HCT116 (cell line): ENCODE measurements around the gene SEC61A2. TPM values are rescaled to one million over a fixed set of nuclear protein-coding genes. Genes with fewer than 3 reads are reported as not detected.

Experiments used
- ATAC-seq: fragments of 200-7000 bp; cut with Tn5 transposase; 2 replicates; pipeline ENCODE4 v1.9.1; 2020; ENCODE audit warnings: mild to moderate bottlenecking, moderate library complexity
- BruUV-seq: library from RNA; stranded (reverse); fragments of 400-500 nt; replicated peaks from 2 replicates; lab custom pipeline; 2021; lab: Mats Ljungman, UMichigan
- CTCF ChIA-PET: fragments of 300-600 bp; sonication (Branson Sonifier 250); formaldehyde crosslinking; loops from one replicate; lab custom pipeline; 2021; ENCODE audit warnings: antibody characterized with exemption; lab: Charles Lee
- POLR2A ChIA-PET: fragments of 300-600, 350-600 bp; sonication (Branson Sonifier 250); formaldehyde crosslinking; loops from one replicate; lab custom pipeline; 2021; ENCODE audit warnings: antibody characterized with exemption; lab: Charles Lee
- RAD21 ChIA-PET, 2 experiments: fragments of 300-600 bp; sonication (Branson Sonifier 250); formaldehyde crosslinking; loops; one replicate each; lab custom pipeline; 2023; ENCODE audit warnings: low total read pairs in 2 of 2; ENCODE audit not compliant: uncharacterized antibody in 2 of 2, unreplicated experiment in 2 of 2, low non-redundant PET in 1 of 2; lab: Charles Lee
- DNase-seq: peaks from one replicate; pipeline ENCODE4 v3.0.0-alpha.2; 2010; ENCODE audit warnings: low read depth, low spot score
- H2AFZ ChIP-seq: fragments of 200-600 bp; shearing (Covaris generic), sonication (generic); 2 replicates; pipeline ENCODE4 v1.6.1; 2017; ENCODE audit warnings: low read depth, mixed run types, mixed read lengths, antibody characterized with exemption, low read length; ENCODE audit not compliant: poor library complexity, severe bottlenecking
- H3K27ac ChIP-seq: 2 replicates; pipeline ENCODE4 v1.5.1; 2012; ENCODE audit warnings: low read depth, low read length
- H3K27me3 ChIP-seq: fragments of 200-600 bp; sonication (generic); 2 replicates; pipeline ENCODE4 v1.6.1; 2016; ENCODE audit warnings: mixed run types, low read length, mixed read lengths; ENCODE audit not compliant: insufficient read depth
- H3K36me3 ChIP-seq, 2 experiments: fragments of 200-500 bp in 1 of 2; fragments of 200-600 bp in 1 of 2; sonication (Bioruptor generic) in 1 of 2; sonication (generic) in 1 of 2; 2 replicates each; pipeline versions ENCODE4 v1.5.1 to v1.6.1; 2014 to 2016; ENCODE audit warnings: low read length in 2 of 2, inconsistent platforms in 1 of 2, mixed read lengths in 1 of 2, mixed run types in 1 of 2; ENCODE audit not compliant: insufficient read depth in 2 of 2, control insufficient read depth in 1 of 2
- H3K4me1 ChIP-seq, 2 experiments: fragments of 200-600 bp in 1 of 2; sonication (generic) in 1 of 2; 2 replicates each; pipeline versions ENCODE4 v1.5.1 to v1.6.1; 2012 to 2017; ENCODE audit warnings: low read length in 2 of 2, inconsistent platforms in 1 of 2, mild to moderate bottlenecking in 1 of 2, mixed read lengths in 1 of 2, mixed run types in 1 of 2, moderate library complexity in 1 of 2; ENCODE audit not compliant: insufficient read depth in 2 of 2, control insufficient read depth in 1 of 2
- H3K4me2 ChIP-seq: fragments of 200-600 bp; sonication (generic); 2 replicates; pipeline ENCODE4 v1.6.1; 2017; ENCODE audit warnings: mixed run types, low read length, mixed read lengths
- H3K4me3 ChIP-seq, 2 experiments: fragments of 200-600 bp in 1 of 2; sonication (generic) in 1 of 2; replicated peaks in 1 of 2; 2 replicates each; pipeline ENCODE4 v1.5.1; 2011 to 2016; ENCODE audit warnings: low read length in 2 of 2, control low read depth in 1 of 2, low read depth in 1 of 2, mild to moderate bottlenecking in 1 of 2, mixed read lengths in 1 of 2, mixed run types in 1 of 2
- H3K79me2 ChIP-seq: fragments of 200-600 bp; sonication (generic); 2 replicates; pipeline ENCODE4 v1.6.1; 2017; ENCODE audit warnings: mild to moderate bottlenecking, mixed run types, low read length, moderate library complexity, mixed read lengths; ENCODE audit not compliant: insufficient read depth
- H3K9ac ChIP-seq: fragments of 200-600 bp; sonication (generic); 2 replicates; pipeline ENCODE4 v1.6.1; 2016; ENCODE audit warnings: low read length, mixed read lengths
- H3K9me2 ChIP-seq: fragments of 200-600 bp; sonication (generic), shearing (Covaris generic); 2 replicates; pipeline ENCODE4 v1.6.1; 2017; ENCODE audit warnings: mixed run types, mild to moderate bottlenecking, moderate library complexity; ENCODE audit not compliant: insufficient read depth
- H3K9me3 ChIP-seq, 2 experiments: fragments of 200-500 bp in 1 of 2; fragments of 200-600 bp in 1 of 2; sonication (Bioruptor generic) in 1 of 2; sonication (generic) in 1 of 2; 2 replicates each; pipeline ENCODE4 v1.6.1; 2014 to 2017; ENCODE audit warnings: low read length in 2 of 2, mixed read lengths in 2 of 2, inconsistent platforms in 1 of 2, low read depth in 1 of 2, mild to moderate bottlenecking in 1 of 2, mixed run types in 1 of 2, moderate library complexity in 1 of 2; ENCODE audit not compliant: control insufficient read depth in 1 of 2, insufficient read depth in 1 of 2
- H4K20me1 ChIP-seq: fragments of 200-600 bp; sonication (generic), shearing (Covaris generic); 2 replicates; pipeline ENCODE4 v1.6.1; 2017; ENCODE audit warnings: mixed run types, mild to moderate bottlenecking, moderate library complexity; ENCODE audit not compliant: insufficient read depth
- CBX3 ChIP-seq: IDR thresholded peaks from 2 replicates; pipeline ENCODE4 v1.6.1; 2012; ENCODE audit warnings: low read depth
- CEBPB ChIP-seq: IDR thresholded peaks from 2 replicates; pipeline ENCODE4 v1.6.1; 2012; ENCODE audit warnings: low read depth
- ELF1 ChIP-seq: IDR thresholded peaks from 2 replicates; pipeline ENCODE4 v1.6.1; 2012; ENCODE audit warnings: low read depth, borderline replicate concordance
- EZH2 ChIP-seq: fragments of 200-600 bp; sonication (generic); IDR thresholded peaks from 2 replicates; pipeline ENCODE4 v1.6.1; 2017; ENCODE audit warnings: antibody characterized with exemption, mixed run types
- EZH2phosphoT487 ChIP-seq: fragments of 200-600 bp; IDR thresholded peaks from 2 replicates; pipeline ENCODE4 v1.6.1; 2018; ENCODE audit warnings: antibody characterized with exemption, borderline replicate concordance
- FOSL1 ChIP-seq: IDR thresholded peaks from 2 replicates; pipeline ENCODE4 v1.6.1; 2012; ENCODE audit warnings: low read depth
- JUND ChIP-seq: IDR thresholded peaks from 2 replicates; pipeline ENCODE4 v1.6.1; 2012
- MAX ChIP-seq: IDR thresholded peaks from 2 replicates; pipeline ENCODE4 v1.6.1; 2012
- POLR2A ChIP-seq: IDR thresholded peaks from 2 replicates; pipeline ENCODE4 v1.7.0; 2011; ENCODE audit warnings: borderline replicate concordance; ENCODE audit not compliant: insufficient read depth, insufficient read length; ENCODE audit errors: extremely low read depth
- RAD21 ChIP-seq: IDR thresholded peaks from 2 replicates; pipeline ENCODE4 v1.6.1; 2012; ENCODE audit warnings: low read depth, mild to moderate bottlenecking
- SIN3A ChIP-seq: IDR thresholded peaks from 2 replicates; pipeline ENCODE4 v1.6.1; 2012; ENCODE audit warnings: low read depth
- SP1 ChIP-seq: IDR thresholded peaks from 2 replicates; pipeline ENCODE4 v1.6.1; 2012; ENCODE audit warnings: low read depth
- SRF ChIP-seq: IDR thresholded peaks from 2 replicates; pipeline ENCODE4 v1.6.1; 2012; ENCODE audit warnings: low read depth
- TCF7L2 ChIP-seq: IDR thresholded peaks from 2 replicates; pipeline ENCODE4 v1.7.0; 2011; ENCODE audit warnings: borderline replicate concordance, inconsistent platforms; ENCODE audit not compliant: insufficient read depth, insufficient read length; ENCODE audit errors: extremely low read depth
- YY1 ChIP-seq: IDR thresholded peaks from 2 replicates; pipeline ENCODE4 v1.6.1; 2011; ENCODE audit warnings: low read length, low read depth, moderate library complexity, mild to moderate bottlenecking; ENCODE audit not compliant: insufficient replicate concordance; ENCODE audit errors: extremely low read depth
- ZBTB33 ChIP-seq: IDR thresholded peaks from 2 replicates; pipeline ENCODE4 v1.6.1; 2011; ENCODE audit warnings: mild to moderate bottlenecking, low read length, moderate library complexity; ENCODE audit not compliant: insufficient replicate concordance; ENCODE audit errors: extremely low read depth
- ZFX ChIP-seq: fragments of 450-650 bp; IDR thresholded peaks from 2 replicates; pipeline ENCODE4 v1.6.1; 2017
- intact Hi-C: fragments of 100-400 bp; cut with micrococcal nuclease; formaldehyde crosslinking; loops from 2 replicates; pipeline ENCODE4 v1.10.0; 2022
- total RNA-seq: library from RNA; stranded (reverse); gene quantifications from one replicate; pipeline ENCODE4 v1.2.1, GENCODE V29; 2021; ENCODE audit not compliant: unreplicated experiment
- TF ChIP-seq, protein P1 (sequence below): IDR thresholded peaks from 2 replicates; pipeline ENCODE4 v1.6.1; 2012; ENCODE audit warnings: low read depth
- TF ChIP-seq, protein P2 (sequence below), 3 experiments: fragments of 200-600 bp in 1 of 3; sonication (generic) in 1 of 3; IDR thresholded peaks in 2 of 3; conservative IDR thresholded peaks in 1 of 3; 2 replicates each; pipeline ENCODE4 v1.5.1; 2012 to 2017; ENCODE audit warnings: low read depth in 2 of 3, low read length in 2 of 3, antibody characterized with exemption in 1 of 3, borderline replicate concordance in 1 of 3, control low read depth in 1 of 3, mild to moderate bottlenecking in 1 of 3, mixed read lengths in 1 of 3, mixed run types in 1 of 3, moderate library complexity in 1 of 3; ENCODE audit not compliant: insufficient read depth in 1 of 3
- TF ChIP-seq, protein P3 (sequence below): IDR thresholded peaks from 2 replicates; pipeline ENCODE4 v1.6.1; 2012

Gene SEC61A2
- total RNA-seq, 1 experiment from 2014 or later = 10.0 TPM

- Histone ChIP-seq H2AFZ (no peak overlapping the region), H4K20me1 (no peaks in the 10 kb centered on the region), H3K9ac (no peak overlapping the region), H3K4me3 (no peak overlapping the region), H3K9me3 (no peaks in the 10 kb centered on the region), H3K36me3 (peaks cover 17 to 19% of the 10 kb centered on the region in 2 experiments), H3K27ac (no peak overlapping the region), H3K79me2 (no peaks in the 10 kb centered on the region), H3K4me2 (no peak overlapping the region), H3K9me2 (no peaks in the 10 kb centered on the region), H3K4me1 (no peaks in the 10 kb centered on the region), H3K27me3 (no peaks in the 10 kb centered on the region)
- intact Hi-C loops = no loop called here
- POLR2A ChIA-PET = no interaction called here
- TF ChIP-seq RAD21 (no peak), CBX3 (no peak), SRF (no peak), EZH2phosphoT487 (no peak), ZBTB33 (no peak), CEBPB (no peak), ZFX (no peak), MAX (no peak), YY1 (no peak), EZH2 (no peak), SIN3A (no peak), JUND (no peak), SP1 (no peak), FOSL1 (no peak), TCF7L2 (no peak), POLR2A (no peak), ELF1 (no peak)
- TF ChIP-seq, protein P1, sequence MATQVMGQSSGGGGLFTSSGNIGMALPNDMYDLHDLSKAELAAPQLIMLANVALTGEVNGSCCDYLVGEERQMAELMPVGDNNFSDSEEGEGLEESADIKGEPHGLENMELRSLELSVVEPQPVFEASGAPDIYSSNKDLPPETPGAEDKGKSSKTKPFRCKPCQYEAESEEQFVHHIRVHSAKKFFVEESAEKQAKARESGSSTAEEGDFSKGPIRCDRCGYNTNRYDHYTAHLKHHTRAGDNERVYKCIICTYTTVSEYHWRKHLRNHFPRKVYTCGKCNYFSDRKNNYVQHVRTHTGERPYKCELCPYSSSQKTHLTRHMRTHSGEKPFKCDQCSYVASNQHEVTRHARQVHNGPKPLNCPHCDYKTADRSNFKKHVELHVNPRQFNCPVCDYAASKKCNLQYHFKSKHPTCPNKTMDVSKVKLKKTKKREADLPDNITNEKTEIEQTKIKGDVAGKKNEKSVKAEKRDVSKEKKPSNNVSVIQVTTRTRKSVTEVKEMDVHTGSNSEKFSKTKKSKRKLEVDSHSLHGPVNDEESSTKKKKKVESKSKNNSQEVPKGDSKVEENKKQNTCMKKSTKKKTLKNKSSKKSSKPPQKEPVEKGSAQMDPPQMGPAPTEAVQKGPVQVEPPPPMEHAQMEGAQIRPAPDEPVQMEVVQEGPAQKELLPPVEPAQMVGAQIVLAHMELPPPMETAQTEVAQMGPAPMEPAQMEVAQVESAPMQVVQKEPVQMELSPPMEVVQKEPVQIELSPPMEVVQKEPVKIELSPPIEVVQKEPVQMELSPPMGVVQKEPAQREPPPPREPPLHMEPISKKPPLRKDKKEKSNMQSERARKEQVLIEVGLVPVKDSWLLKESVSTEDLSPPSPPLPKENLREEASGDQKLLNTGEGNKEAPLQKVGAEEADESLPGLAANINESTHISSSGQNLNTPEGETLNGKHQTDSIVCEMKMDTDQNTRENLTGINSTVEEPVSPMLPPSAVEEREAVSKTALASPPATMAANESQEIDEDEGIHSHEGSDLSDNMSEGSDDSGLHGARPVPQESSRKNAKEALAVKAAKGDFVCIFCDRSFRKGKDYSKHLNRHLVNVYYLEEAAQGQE = no peak
- TF ChIP-seq, protein P2, sequence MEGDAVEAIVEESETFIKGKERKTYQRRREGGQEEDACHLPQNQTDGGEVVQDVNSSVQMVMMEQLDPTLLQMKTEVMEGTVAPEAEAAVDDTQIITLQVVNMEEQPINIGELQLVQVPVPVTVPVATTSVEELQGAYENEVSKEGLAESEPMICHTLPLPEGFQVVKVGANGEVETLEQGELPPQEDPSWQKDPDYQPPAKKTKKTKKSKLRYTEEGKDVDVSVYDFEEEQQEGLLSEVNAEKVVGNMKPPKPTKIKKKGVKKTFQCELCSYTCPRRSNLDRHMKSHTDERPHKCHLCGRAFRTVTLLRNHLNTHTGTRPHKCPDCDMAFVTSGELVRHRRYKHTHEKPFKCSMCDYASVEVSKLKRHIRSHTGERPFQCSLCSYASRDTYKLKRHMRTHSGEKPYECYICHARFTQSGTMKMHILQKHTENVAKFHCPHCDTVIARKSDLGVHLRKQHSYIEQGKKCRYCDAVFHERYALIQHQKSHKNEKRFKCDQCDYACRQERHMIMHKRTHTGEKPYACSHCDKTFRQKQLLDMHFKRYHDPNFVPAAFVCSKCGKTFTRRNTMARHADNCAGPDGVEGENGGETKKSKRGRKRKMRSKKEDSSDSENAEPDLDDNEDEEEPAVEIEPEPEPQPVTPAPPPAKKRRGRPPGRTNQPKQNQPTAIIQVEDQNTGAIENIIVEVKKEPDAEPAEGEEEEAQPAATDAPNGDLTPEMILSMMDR (IDR thresholded peaks at IDR 0.05 in 2 of 3, conservative IDR thresholded peaks at IDR 0.05 in 1 of 3; ENCODE audit: borderline replicate concordance in 1 of 3, insufficient read depth in 1 of 3, low read depth in 2 of 3, low read length in 2 of 3) = no peak
- TF ChIP-seq, protein P3, sequence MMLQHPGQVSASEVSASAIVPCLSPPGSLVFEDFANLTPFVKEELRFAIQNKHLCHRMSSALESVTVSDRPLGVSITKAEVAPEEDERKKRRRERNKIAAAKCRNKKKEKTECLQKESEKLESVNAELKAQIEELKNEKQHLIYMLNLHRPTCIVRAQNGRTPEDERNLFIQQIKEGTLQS = no peak
- RAD21 ChIA-PET = no interaction called here
- no TSS peak for BruUV-seq
- CTCF ChIA-PET = no interaction called here
- DNase-seq = no peak
- ATAC-seq = no peak
These were observed 35.6 kb downstream of the SEC61A2 start for GRCh38 chr10:12165036-12165435.
